ENCODE measurements around the gene FARS2. TPM values are rescaled to one million over a fixed set of nuclear protein-coding genes. Genes with fewer than 3 reads are reported as not detected.

The FARS2 gene
- total and polyA plus RNA-seq, 7 donors: 8.1 to 21.0 (median 12.5) TPM

- Histone ChIP-seq H3K27ac (no peak overlapping the region), H3K4me1 (peaks cover 0 to 12% (median 0%) of the 10 kb centered on the region in 4 donors), H3K36me3 (no peaks in the 10 kb centered on the region), H3K4me3 (no peak overlapping the region), H3K9me3 (no peaks in the 10 kb centered on the region), H3K27me3 (no peaks in the 10 kb centered on the region)
- TF ChIP-seq CTCF (IDR thresholded peaks at IDR 0.05) (no peak), POLR2A (IDR thresholded peaks at IDR 0.05) (no peak), EP300 (IDR thresholded peaks at IDR 0.05) (no peak)
- intact Hi-C loops (cut with DNase I): no loop called here
- WGBS, 2 donors: 96 to 99% methylated on average over 6 of the region's 6 CpGs
- DNase-seq: no peak
Observed at GRCh38 chr6:5781019-5781418, 519.7 kb downstream of the FARS2 start.

- intact Hi-C loops (cut with DNase I): no loop called here
- no peaks in the 10 kb centered on the region for H3K27me3 ChIP-seq
- no peak overlapping the region for H3K27ac ChIP-seq
- H3K36me3 ChIP-seq: no peaks in the 10 kb centered on the region
- peaks cover 0 to 12% (median 0%) of the 10 kb centered on the region in 4 donors for H3K4me1 ChIP-seq
- no peaks in the 10 kb centered on the region for H3K9me3 ChIP-seq
- no peak for TF ChIP-seq CTCF (IDR thresholded peaks at IDR 0.05)
- no peak for TF ChIP-seq EP300 (IDR thresholded peaks at IDR 0.05)
- TF ChIP-seq POLR2AphosphoS5 (IDR thresholded peaks at IDR 0.05): no peak
- TF ChIP-seq POLR2A (IDR thresholded peaks at IDR 0.05): no peak
- WGBS, 2 donors: 85 to 89% methylated on average over 17 of the region's 17 CpGs
- no peak overlapping the region for H3K4me3 ChIP-seq
- DNase-seq: no peak
Observed at GRCh38 chr6:5781966-5782556, 520.7 kb downstream of the FARS2 start.

- H3K27ac ChIP-seq: no peak overlapping the region
- H3K36me3 ChIP-seq: no peaks in the 10 kb centered on the region
- TF ChIP-seq CTCF (IDR thresholded peaks at IDR 0.05) (no peak), POLR2AphosphoS5 (IDR thresholded peaks at IDR 0.05) (peak in 1 of 4 donors; percentile 12)
- H3K27me3 ChIP-seq: no peaks in the 10 kb centered on the region
- no peaks in the 10 kb centered on the region for H3K9me3 ChIP-seq
- peaks cover 0 to 12% (median 0%) of the 10 kb centered on the region in 4 donors for H3K4me1 ChIP-seq
- 21 to 61% methylated on average over 26 of the region's 26 CpGs for WGBS, 2 donors
- DNase-seq: no peak
- intact Hi-C loops (cut with DNase I): no loop called here
- H3K4me3 ChIP-seq: no peak overlapping the region
Observed at GRCh38 chr6:5782783-5783547, 521.7 kb downstream of the FARS2 start.

GRCh38 chr6:5783584-5784089 is 522.3 kb downstream of the FARS2 start:
- no peaks in the 10 kb centered on the region for H3K36me3 ChIP-seq
- whole genome bisulfite sequencing, 2 donors: 77 to 91% methylated on average over 19 of the region's 19 CpGs
- H3K9me3 ChIP-seq: no peaks in the 10 kb centered on the region
- peaks cover 0 to 12% (median 0%) of the 10 kb centered on the region in 4 donors for H3K4me1 ChIP-seq
- intact Hi-C loops (cut with DNase I): no loop called here
- H3K4me3 ChIP-seq: no peak overlapping the region
- no peaks in the 10 kb centered on the region for H3K27me3 ChIP-seq
- H3K27ac ChIP-seq: no peak overlapping the region
- DNase-seq: no peak
- TF ChIP-seq EP300 (IDR thresholded peaks at IDR 0.05) (no peak), POLR2AphosphoS5 (IDR thresholded peaks at IDR 0.05) (no peak), POLR2A (IDR thresholded peaks at IDR 0.05) (no peak), CTCF (IDR thresholded peaks at IDR 0.05) (no peak)
